ENCODE data around the gene MEF2A.

DNA sequence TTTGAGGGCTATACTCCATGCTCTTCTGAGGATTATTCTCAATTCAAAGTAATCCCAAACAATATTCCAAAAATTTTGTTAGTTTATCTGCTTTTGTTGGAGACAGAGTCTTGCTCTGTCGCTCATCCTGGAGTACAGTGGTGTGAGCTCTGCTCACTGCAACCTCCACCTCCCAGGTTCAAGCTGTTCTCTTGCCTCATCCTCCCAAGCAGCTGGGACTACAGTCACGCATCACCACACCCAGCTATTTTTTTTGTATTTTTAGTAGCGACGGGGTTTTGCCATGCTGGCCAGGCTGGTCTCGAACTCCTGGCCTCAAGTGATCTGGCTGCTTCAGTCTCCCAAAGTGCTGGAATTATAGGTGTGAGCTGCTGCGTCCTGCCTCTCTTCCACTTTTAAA lies 39.1 kb downstream of the MEF2A start:
- TF ChIP-seq ZNF140 (tag by site-specific recombination; IDR thresholded peaks at IDR 0.05) (no peak), YY1 (tag by site-specific recombination; IDR thresholded peaks at IDR 0.05) (no peak), CTCF (tag by site-specific recombination; IDR thresholded peaks at IDR 0.05) (no peak), ZNF121 (tag by site-specific recombination; IDR thresholded peaks at IDR 0.05) (no peak), TCF7L2 (IDR thresholded peaks at IDR 0.05; ENCODE audit: borderline replicate concordance, low read depth, low read length) (no peak), MZF1 (tag by site-specific recombination; IDR thresholded peaks at IDR 0.05; ENCODE audit: borderline replicate concordance) (no peak), ZNF274 (IDR thresholded peaks at IDR 0.05; ENCODE audit: low read length) (no peak), ZNF274 (tag by site-specific recombination; IDR thresholded peaks at IDR 0.05; ENCODE audit: borderline replicate concordance) (no peak), ZNF292 (tag by site-specific recombination; IDR thresholded peaks at IDR 0.05; ENCODE audit: borderline replicate concordance, low read depth) (no peak), ATF2 (tag by site-specific recombination; IDR thresholded peaks at IDR 0.05; ENCODE audit: low read depth) (no peak)

Measured in HEK293 (cell line).